ENCODE data around the gene CCDC91.
"Not testable (repeated sequence)": the region's sequence is repeated elsewhere in the genome, so short reads cannot be mapped to it uniquely, and the experiment has no call there.

The CCDC91 gene

GRCh38 chr12:28232211-28232928, 42.1 kb downstream of the CCDC91 start:
- no peak for DNase-seq (ENCODE audit: low read depth in 3 of 3)

- no peak for DNase-seq (ENCODE audit: low read depth in 3 of 3)
Observed at GRCh38 chr12:28234444-28234843, 44.2 kb downstream of the CCDC91 start.

GRCh38 chr12:28235015-28235414, 44.8 kb downstream of the CCDC91 start:
- no peak for DNase-seq (ENCODE audit: low read depth in 3 of 3)

- DNase-seq (ENCODE audit: low read depth in 3 of 3): no peak
Observed at GRCh38 chr12:28235985-28236384, 45.7 kb downstream of the CCDC91 start.

- no peak for DNase-seq (ENCODE audit: low read depth in 3 of 3)
Observed at GRCh38 chr12:28237423-28237822, 47.2 kb downstream of the CCDC91 start.

- no peak for DNase-seq (ENCODE audit: low read depth in 3 of 3)
Observed at GRCh38 chr12:28239918-28240317, 49.7 kb downstream of the CCDC91 start.

GRCh38 chr12:28240853-28241252, 50.6 kb downstream of the CCDC91 start:
- DNase-seq (ENCODE audit: low read depth in 3 of 3): no peak

GRCh38 chr12:28242129-28242495, 51.9 kb downstream of the CCDC91 start:
- DNase-seq (ENCODE audit: low read depth in 3 of 3): no peak

- no peak for DNase-seq (ENCODE audit: low read depth in 3 of 3)
Observed at GRCh38 chr12:28242496-28243309, 52.4 kb downstream of the CCDC91 start.

GRCh38 chr12:28243310-28243633, 53.0 kb downstream of the CCDC91 start:
- no peak for DNase-seq (ENCODE audit: low read depth in 3 of 3)

- DNase-seq (ENCODE audit: low read depth in 3 of 3): no peak
Observed at GRCh38 chr12:28247806-28248205, 57.5 kb downstream of the CCDC91 start.

GRCh38 chr12:28248555-28249145, 58.4 kb downstream of the CCDC91 start:
- no peak for DNase-seq (ENCODE audit: low read depth in 3 of 3)

GRCh38 chr12:28253161-28253641, 62.9 kb downstream of the CCDC91 start:
- peak; percentile 7 to 47 (median 32) for DNase-seq (ENCODE audit: low read depth in 3 of 3)

- no peak for DNase-seq (ENCODE audit: low read depth in 3 of 3)
Observed at GRCh38 chr12:28257411-28257810, 67.2 kb downstream of the CCDC91 start.

GRCh38 chr12:28258998-28259397, 68.7 kb downstream of the CCDC91 start:
- DNase-seq (ENCODE audit: low read depth in 3 of 3): no peak

- DNase-seq (ENCODE audit: low read depth in 3 of 3): no peak
Observed at GRCh38 chr12:28265435-28266042, 75.3 kb downstream of the CCDC91 start.

- DNase-seq (ENCODE audit: low read depth in 3 of 3): not testable (repeated sequence)
Observed at GRCh38 chr12:28267920-28268607, 77.8 kb downstream of the CCDC91 start.

- no peak for DNase-seq (ENCODE audit: low read depth in 3 of 3)
Observed at GRCh38 chr12:28268608-28269229, 78.5 kb downstream of the CCDC91 start.

GRCh38 chr12:28269851-28270250, 79.6 kb downstream of the CCDC91 start:
- no peak for DNase-seq (ENCODE audit: low read depth in 3 of 3)

GRCh38 chr12:28278499-28278898, 88.2 kb downstream of the CCDC91 start:
- no peak for DNase-seq (ENCODE audit: low read depth in 3 of 3)

- DNase-seq (ENCODE audit: low read depth in 3 of 3): no peak
Observed at GRCh38 chr12:28278960-28279359, 88.7 kb downstream of the CCDC91 start.
